Measurements from ENCODE around the gene CLDN1.

- TF ChIP-seq, protein P1, sequence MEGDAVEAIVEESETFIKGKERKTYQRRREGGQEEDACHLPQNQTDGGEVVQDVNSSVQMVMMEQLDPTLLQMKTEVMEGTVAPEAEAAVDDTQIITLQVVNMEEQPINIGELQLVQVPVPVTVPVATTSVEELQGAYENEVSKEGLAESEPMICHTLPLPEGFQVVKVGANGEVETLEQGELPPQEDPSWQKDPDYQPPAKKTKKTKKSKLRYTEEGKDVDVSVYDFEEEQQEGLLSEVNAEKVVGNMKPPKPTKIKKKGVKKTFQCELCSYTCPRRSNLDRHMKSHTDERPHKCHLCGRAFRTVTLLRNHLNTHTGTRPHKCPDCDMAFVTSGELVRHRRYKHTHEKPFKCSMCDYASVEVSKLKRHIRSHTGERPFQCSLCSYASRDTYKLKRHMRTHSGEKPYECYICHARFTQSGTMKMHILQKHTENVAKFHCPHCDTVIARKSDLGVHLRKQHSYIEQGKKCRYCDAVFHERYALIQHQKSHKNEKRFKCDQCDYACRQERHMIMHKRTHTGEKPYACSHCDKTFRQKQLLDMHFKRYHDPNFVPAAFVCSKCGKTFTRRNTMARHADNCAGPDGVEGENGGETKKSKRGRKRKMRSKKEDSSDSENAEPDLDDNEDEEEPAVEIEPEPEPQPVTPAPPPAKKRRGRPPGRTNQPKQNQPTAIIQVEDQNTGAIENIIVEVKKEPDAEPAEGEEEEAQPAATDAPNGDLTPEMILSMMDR (conservative IDR thresholded peaks at IDR 0.05; ENCODE audit: low read length) = no peak
- no peak for TF ChIP-seq EZH2phosphoT487 (IDR thresholded peaks at IDR 0.05; ENCODE audit: borderline replicate concordance)
These were observed 55.9 kb downstream of the CLDN1 start for GRCh38 chr3:190266265-190266912.

Measured in Loucy (cell line).